Measurements from ENCODE around the gene XAGE2.
A peak's percentile ranks its signal among the peaks of the same experiment; 100 is the strongest.
"Not testable (repeated sequence)": the region's sequence is repeated elsewhere in the genome, so short reads cannot be mapped to it uniquely, and the experiment has no call there.

The XAGE2 gene

GRCh38 chrX:52368368-52369055 is at the start of gene XAGE2:
Gene XAGE2 (plus strand): TSS chrX:52369021. CDS start chrX:52370015, 994 bp downstream.
- DNase-seq = no peak

- no peak for DNase-seq
These were observed 31.4 kb upstream of the XAGE2 start for GRCh38 chrX:52337410-52337809.

GRCh38 chrX:52341493-52341892 is 27.3 kb upstream of the XAGE2 start:
- DNase-seq = no peak

- not testable (repeated sequence) for DNase-seq
These were observed 25.7 kb upstream of the XAGE2 start for GRCh38 chrX:52343131-52343530.

- DNase-seq = peak; percentile 21
These were observed 23.4 kb upstream of the XAGE2 start for GRCh38 chrX:52345402-52345801.

- no peak for DNase-seq
These were observed 22.4 kb upstream of the XAGE2 start for GRCh38 chrX:52346174-52347165.

- DNase-seq = no peak
These were observed 19.1 kb upstream of the XAGE2 start for GRCh38 chrX:52349681-52350080.

- no peak for DNase-seq
These were observed 16.3 kb upstream of the XAGE2 start for GRCh38 chrX:52352551-52352950.

GRCh38 chrX:52353838-52354237 is 15.0 kb upstream of the XAGE2 start:
- no peak for DNase-seq

GRCh38 chrX:52355108-52355507 is 13.7 kb upstream of the XAGE2 start:
- no peak for DNase-seq

- no peak for DNase-seq
These were observed 9.1 kb upstream of the XAGE2 start for GRCh38 chrX:52359614-52360232.

- no peak for DNase-seq
These were observed 6.9 kb upstream of the XAGE2 start for GRCh38 chrX:52361941-52362340.

GRCh38 chrX:52363247-52363883 is 5.5 kb upstream of the XAGE2 start:
- peak; percentile 16 for DNase-seq

- no peak for DNase-seq
These were observed 10.0 kb downstream of the XAGE2 start for GRCh38 chrX:52378870-52379269.

- no peak for DNase-seq
These were observed 12.2 kb downstream of the XAGE2 start for GRCh38 chrX:52380993-52381392.

- no peak for DNase-seq
These were observed 41.9 kb downstream of the XAGE2 start for GRCh38 chrX:52410439-52411394.

- DNase-seq = no peak
These were observed 46.5 kb downstream of the XAGE2 start for GRCh38 chrX:52415304-52415703.

- no peak for DNase-seq
These were observed 48.0 kb downstream of the XAGE2 start for GRCh38 chrX:52416816-52417215.

GRCh38 chrX:52420824-52421443 is 52.1 kb downstream of the XAGE2 start:
- DNase-seq = no peak

- no peak for DNase-seq
These were observed 54.1 kb downstream of the XAGE2 start for GRCh38 chrX:52422884-52423283.

- DNase-seq = no peak
These were observed 55.8 kb downstream of the XAGE2 start for GRCh38 chrX:52424656-52425055.

Data from GDM1 (cell line).